GM12864 (cell line): ENCODE results near the gene KCNAB2.

Experiments
- DNase-seq: peaks from one replicate; pipeline ENCODE4 v3.0.0-alpha.2; 2011; ENCODE audit warnings: low read depth
- H3K4me3 ChIP-seq: 2 replicates; pipeline ENCODE4 v1.5.1; 2011; ENCODE audit warnings: mild to moderate bottlenecking, low read depth, low read length, control low read depth
- CTCF ChIP-seq: IDR thresholded peaks from 2 replicates; pipeline ENCODE4 v1.5.1; 2011; ENCODE audit warnings: low read depth, mild to moderate bottlenecking, moderate library complexity, low read length, control low read depth, inconsistent platforms; ENCODE audit errors: missing control alignments

KCNAB2 gene

DNA sequence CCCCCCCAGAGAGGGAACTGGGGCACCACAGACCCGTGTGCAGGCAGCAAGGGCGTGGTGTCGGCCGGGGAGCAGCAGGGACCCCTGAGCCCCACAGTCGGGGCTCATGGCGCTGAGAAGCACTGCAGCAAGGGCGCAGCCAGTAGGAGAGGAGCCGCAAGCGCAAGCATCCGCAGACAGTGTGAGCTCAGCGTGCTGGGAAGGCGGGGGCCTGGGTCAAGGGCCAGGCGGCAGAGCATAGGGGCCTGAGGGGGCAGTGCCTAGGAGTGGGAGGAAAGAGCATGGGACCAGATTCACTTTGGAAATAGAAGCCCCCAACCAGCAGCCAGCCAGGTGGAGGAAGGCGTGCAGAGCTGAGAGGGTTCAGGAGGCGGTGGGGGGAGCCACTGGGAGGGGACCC lies 6.7 kb upstream of the KCNAB2 start:
- no peak overlapping the region for H3K4me3 ChIP-seq
- DNase-seq: no peak
- TF ChIP-seq CTCF: no peak

GRCh38 chr1:6040444-6040843 lies 5.2 kb upstream of the KCNAB2 start:
- no peak overlapping the region for H3K4me3 ChIP-seq
- no peak for TF ChIP-seq CTCF
- DNase-seq: no peak

DNA sequence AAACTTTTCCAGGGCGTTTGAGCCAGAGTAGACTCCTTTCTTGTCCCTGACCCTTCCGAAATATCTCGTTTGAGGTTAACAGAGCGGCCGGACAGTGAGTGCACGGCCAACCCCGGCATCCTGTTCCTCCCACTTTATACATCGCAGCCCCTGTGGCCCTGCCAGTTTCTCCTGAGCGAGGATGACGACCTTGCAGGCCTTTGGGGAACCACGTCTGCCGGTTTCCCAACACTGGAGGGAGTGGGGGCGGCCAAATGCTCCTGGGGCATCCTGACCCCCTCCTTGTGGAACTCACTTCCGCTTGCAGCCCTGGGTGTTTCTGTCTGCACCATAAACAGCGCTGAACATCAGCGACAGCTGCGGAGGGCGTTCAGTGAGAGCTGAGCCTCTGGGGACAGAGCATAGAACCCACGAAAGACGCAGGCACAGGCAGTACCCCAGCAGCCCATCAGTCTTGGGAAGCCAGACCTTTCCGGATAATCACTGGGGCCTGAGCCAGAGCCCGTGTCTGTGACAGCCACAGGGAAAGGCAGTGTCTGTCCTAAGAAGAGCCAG lies 4.8 kb upstream of the KCNAB2 start:
- no peak for TF ChIP-seq CTCF
- DNase-seq: no peak
- no peak overlapping the region for H3K4me3 ChIP-seq

- peak; percentile 65 for TF ChIP-seq CTCF
- H3K4me3 ChIP-seq: no peak overlapping the region
- no peak for DNase-seq
Observed at GRCh38 chr1:6041432-6042062, 4.1 kb upstream of the KCNAB2 start.

GRCh38 chr1:6043561-6043960 lies 2.1 kb upstream of the KCNAB2 start:
- TF ChIP-seq CTCF: no peak
- H3K4me3 ChIP-seq: no peak overlapping the region
- no peak for DNase-seq

DNA sequence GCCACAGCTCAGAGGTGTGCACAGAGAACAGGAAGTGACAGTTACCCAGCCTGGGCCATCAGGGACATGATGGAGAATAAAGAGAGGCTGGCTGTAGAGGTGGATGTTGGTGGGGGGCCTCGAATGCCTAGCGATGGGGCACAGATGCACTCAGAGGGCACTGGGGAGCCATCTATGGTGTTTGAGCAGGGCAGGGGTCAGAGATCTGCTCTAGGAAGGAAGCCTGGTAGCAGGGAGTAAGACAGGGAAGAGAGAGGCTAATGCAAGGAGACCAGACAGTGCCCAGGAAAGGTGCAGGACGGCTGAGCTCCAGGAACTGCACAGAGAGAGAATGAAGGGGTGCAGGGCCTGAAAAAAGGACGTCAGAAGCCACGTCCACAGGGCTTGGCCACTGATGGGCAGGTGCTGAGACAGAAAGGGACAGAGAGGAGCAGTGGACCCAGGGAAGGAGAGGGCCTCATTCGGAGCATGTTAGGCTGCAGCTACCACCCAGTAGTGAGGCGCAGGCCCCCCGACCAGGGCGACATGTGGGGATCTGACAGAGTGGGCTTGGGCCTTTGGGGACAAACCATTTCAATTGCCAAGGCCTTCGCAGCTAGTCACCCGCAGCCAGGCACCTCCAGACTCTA lies 1.1 kb upstream of the KCNAB2 start:
- H3K4me3 ChIP-seq: no peak overlapping the region
- no peak for TF ChIP-seq CTCF
- no peak for DNase-seq

GRCh38 chr1:6045110-6045502 lies 582 bp upstream of the KCNAB2 start:
- H3K4me3 ChIP-seq: no peak overlapping the region
- no peak for DNase-seq
- no peak for TF ChIP-seq CTCF
